Measurements from ENCODE around the gene NDUFA11.

NDUFA11 gene

GRCh38 chr19:5936292-5936592 is 32.7 kb upstream of the NDUFA11 start:
- no peak for TF ChIP-seq ZFX (IDR thresholded peaks at IDR 0.05; ENCODE audit: borderline replicate concordance)
- no peak for TF ChIP-seq CTCF (IDR thresholded peaks at IDR 0.05)
- no peak overlapping the region for H3K27ac ChIP-seq

- TF ChIP-seq ZFX (IDR thresholded peaks at IDR 0.05; ENCODE audit: borderline replicate concordance) (no peak), CTCF (IDR thresholded peaks at IDR 0.05) (no peak)
- no peak overlapping the region for H3K27ac ChIP-seq
These were observed 32.1 kb upstream of the NDUFA11 start for GRCh38 chr19:5935473-5936291.

GRCh38 chr19:5934774-5935472 is 31.3 kb upstream of the NDUFA11 start:
- H3K27ac ChIP-seq: no peak overlapping the region

GRCh38 chr19:5934069-5934401 is 30.4 kb upstream of the NDUFA11 start:
- TF ChIP-seq ZFX (IDR thresholded peaks at IDR 0.05; ENCODE audit: borderline replicate concordance) (no peak), CTCF (IDR thresholded peaks at IDR 0.05) (no peak)
- H3K27ac ChIP-seq: no peak overlapping the region

More at GRCh38 chr19:5934774-5935472, 31.3 kb upstream of the NDUFA11 start:
- TF ChIP-seq CTCF (IDR thresholded peaks at IDR 0.05) (no peak), ZFX (IDR thresholded peaks at IDR 0.05; ENCODE audit: borderline replicate concordance) (no peak)

- H3K27ac ChIP-seq: no peak overlapping the region
- TF ChIP-seq ZFX (IDR thresholded peaks at IDR 0.05; ENCODE audit: borderline replicate concordance): no peak
These were observed 29.9 kb upstream of the NDUFA11 start for GRCh38 chr19:5933391-5934068.

GRCh38 chr19:5932609-5933262 is 29.1 kb upstream of the NDUFA11 start:
- H3K27ac ChIP-seq: no peak overlapping the region
- TF ChIP-seq ZFX (IDR thresholded peaks at IDR 0.05; ENCODE audit: borderline replicate concordance) (no peak), CTCF (IDR thresholded peaks at IDR 0.05) (no peak)

GRCh38 chr19:5932146-5932545 is 28.6 kb upstream of the NDUFA11 start:
- H3K27ac ChIP-seq: no peak overlapping the region
- TF ChIP-seq CTCF (IDR thresholded peaks at IDR 0.05) (no peak), ZFX (IDR thresholded peaks at IDR 0.05; ENCODE audit: borderline replicate concordance) (no peak)
